ENCODE results near the gene PHF14. TPM values are rescaled to one million over a fixed set of nuclear protein-coding genes. Genes with fewer than 3 reads are reported as not detected.

The PHF14 gene
- total RNA-seq, 1 experiment from 2014 or later = 40.2 TPM

- intact Hi-C loops (cut with micrococcal nuclease; ENCODE audit: unreplicated experiment) = no loop called here
- Mint-ChIP-seq H3K4me1 (ENCODE audit: low read depth, unreplicated experiment) (no peaks in the 10 kb centered on the region), H3K36me3 (ENCODE audit: insufficient read depth, unreplicated experiment) (no peaks in the 10 kb centered on the region), H3K27ac (ENCODE audit: unreplicated experiment) (no peak overlapping the region), H3K9me3 (ENCODE audit: low read depth, unreplicated experiment) (no peaks in the 10 kb centered on the region), H3K27me3 (ENCODE audit: unreplicated experiment) (no peaks in the 10 kb centered on the region), H3K4me3 (ENCODE audit: low read depth, unreplicated experiment) (no peak overlapping the region)
- TF ChIP-seq, protein P1, sequence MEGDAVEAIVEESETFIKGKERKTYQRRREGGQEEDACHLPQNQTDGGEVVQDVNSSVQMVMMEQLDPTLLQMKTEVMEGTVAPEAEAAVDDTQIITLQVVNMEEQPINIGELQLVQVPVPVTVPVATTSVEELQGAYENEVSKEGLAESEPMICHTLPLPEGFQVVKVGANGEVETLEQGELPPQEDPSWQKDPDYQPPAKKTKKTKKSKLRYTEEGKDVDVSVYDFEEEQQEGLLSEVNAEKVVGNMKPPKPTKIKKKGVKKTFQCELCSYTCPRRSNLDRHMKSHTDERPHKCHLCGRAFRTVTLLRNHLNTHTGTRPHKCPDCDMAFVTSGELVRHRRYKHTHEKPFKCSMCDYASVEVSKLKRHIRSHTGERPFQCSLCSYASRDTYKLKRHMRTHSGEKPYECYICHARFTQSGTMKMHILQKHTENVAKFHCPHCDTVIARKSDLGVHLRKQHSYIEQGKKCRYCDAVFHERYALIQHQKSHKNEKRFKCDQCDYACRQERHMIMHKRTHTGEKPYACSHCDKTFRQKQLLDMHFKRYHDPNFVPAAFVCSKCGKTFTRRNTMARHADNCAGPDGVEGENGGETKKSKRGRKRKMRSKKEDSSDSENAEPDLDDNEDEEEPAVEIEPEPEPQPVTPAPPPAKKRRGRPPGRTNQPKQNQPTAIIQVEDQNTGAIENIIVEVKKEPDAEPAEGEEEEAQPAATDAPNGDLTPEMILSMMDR (IDR thresholded peaks at IDR 0.05; ENCODE audit: unreplicated experiment) = no peak
- DNase-seq = no peak
- CTCF ChIA-PET = no interaction called here
- no TSS peak for BruUV-seq (replicated peaks)
These were observed 217.4 kb downstream of the PHF14 start for GRCh38 chr7:11191081-11191480.

DNA sequence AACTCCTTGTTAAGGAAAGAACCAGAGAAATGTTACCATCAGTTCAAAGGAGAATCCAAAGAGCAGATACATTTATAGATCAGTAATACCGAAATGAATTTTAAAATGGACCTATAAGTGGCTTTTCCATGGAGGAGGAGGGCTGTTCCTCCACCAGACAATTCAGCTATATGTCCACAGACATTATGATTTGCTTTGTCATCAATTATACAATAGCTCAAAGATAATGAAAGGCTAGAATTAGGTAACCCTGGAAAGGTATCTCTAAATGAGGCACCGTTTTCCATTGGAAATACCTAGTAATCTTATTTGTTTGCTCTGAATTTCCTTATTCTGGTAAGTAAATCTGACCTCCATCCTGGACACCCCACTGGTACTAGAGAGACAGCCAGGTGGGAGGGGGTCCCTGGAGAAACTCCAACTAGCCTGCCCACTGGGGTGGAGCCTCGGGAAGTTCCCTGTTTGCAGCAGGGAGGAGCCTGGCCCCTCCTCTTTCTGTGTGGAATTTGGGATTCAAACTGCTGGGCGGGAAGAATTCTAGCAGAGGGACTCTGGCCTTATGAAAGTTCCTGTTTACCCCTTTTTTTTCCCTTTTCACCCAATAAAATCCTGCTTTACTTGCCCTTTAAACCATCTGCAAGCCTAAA, 218.0 kb downstream of the PHF14 start:
- H3K4me1 Mint-ChIP-seq (ENCODE audit: low read depth, unreplicated experiment) = no peaks in the 10 kb centered on the region
- CTCF ChIA-PET = no interaction called here
- no peak overlapping the region for H3K27ac Mint-ChIP-seq (ENCODE audit: unreplicated experiment)

GRCh38 chr7:11192506-11192905, 218.8 kb downstream of the PHF14 start:
- H3K4me1 Mint-ChIP-seq (ENCODE audit: low read depth, unreplicated experiment) = no peaks in the 10 kb centered on the region
- no peak overlapping the region for H3K4me3 Mint-ChIP-seq (ENCODE audit: low read depth, unreplicated experiment)
- TF ChIP-seq, protein P1 (IDR thresholded peaks at IDR 0.05; ENCODE audit: unreplicated experiment) = no peak
- H3K9me3 Mint-ChIP-seq (ENCODE audit: low read depth, unreplicated experiment) = no peaks in the 10 kb centered on the region
- H3K36me3 Mint-ChIP-seq (ENCODE audit: insufficient read depth, unreplicated experiment) = no peaks in the 10 kb centered on the region
- BruUV-seq (replicated peaks) = no TSS peak
- DNase-seq = no peak
- no peak overlapping the region for H3K27ac Mint-ChIP-seq (ENCODE audit: unreplicated experiment)
- intact Hi-C loops (cut with micrococcal nuclease; ENCODE audit: unreplicated experiment) = no loop called here
- H3K27me3 Mint-ChIP-seq (ENCODE audit: unreplicated experiment) = no peaks in the 10 kb centered on the region
- CTCF ChIA-PET = no interaction called here

More for the DNA sequence above, 218.0 kb downstream of the PHF14 start:
- no peak for DNase-seq
- TF ChIP-seq, protein P1 (IDR thresholded peaks at IDR 0.05; ENCODE audit: unreplicated experiment) = no peak
- H3K27me3 Mint-ChIP-seq (ENCODE audit: unreplicated experiment) = no peaks in the 10 kb centered on the region
- intact Hi-C loops (cut with micrococcal nuclease; ENCODE audit: unreplicated experiment) = no loop called here
- H3K9me3 Mint-ChIP-seq (ENCODE audit: low read depth, unreplicated experiment) = no peaks in the 10 kb centered on the region
- H3K36me3 Mint-ChIP-seq (ENCODE audit: insufficient read depth, unreplicated experiment) = no peaks in the 10 kb centered on the region
- BruUV-seq (replicated peaks) = no TSS peak
- no peak overlapping the region for H3K4me3 Mint-ChIP-seq (ENCODE audit: low read depth, unreplicated experiment)

DNA sequence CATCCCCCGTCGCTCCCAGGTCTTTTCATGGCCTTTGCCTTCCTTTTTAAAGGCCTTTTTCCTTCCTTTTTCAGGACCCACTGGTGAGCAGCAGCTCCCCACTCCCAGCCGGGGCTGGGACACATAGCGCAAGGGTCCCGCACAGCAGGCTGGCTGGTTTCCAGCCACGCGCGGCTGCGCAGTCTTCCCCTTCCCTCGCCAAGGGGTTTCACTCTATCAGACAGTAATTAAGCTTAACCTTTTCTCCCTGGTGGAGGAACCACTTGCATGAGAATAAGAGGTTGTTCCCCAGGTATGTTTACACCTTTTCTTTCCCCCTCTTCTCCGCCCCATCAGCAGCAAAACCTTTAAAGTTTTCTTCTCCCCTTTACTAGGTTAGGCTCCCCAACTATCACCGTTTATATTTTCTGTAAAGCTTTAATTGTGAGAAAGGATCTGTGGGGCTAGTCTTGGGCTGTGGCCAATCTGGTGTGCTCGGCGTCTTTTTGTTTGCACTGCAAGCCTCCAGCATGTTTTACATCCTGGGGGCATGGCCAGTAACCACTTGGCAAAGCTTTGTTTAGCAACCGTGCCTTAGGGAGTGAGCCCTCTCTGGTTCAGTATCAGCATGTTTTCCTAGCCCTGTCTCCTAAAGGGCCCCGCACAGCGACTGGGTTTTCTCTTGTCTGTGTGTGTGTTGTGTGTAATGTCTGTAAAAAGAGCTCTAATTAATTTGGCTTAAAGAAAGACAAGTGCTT, 219.6 kb downstream of the PHF14 start:
- TF ChIP-seq, protein P1 (IDR thresholded peaks at IDR 0.05; ENCODE audit: unreplicated experiment) = no peak
- BruUV-seq (replicated peaks) = no TSS peak
- no peaks in the 10 kb centered on the region for H3K4me1 Mint-ChIP-seq (ENCODE audit: low read depth, unreplicated experiment)
- no peaks in the 10 kb centered on the region for H3K27me3 Mint-ChIP-seq (ENCODE audit: unreplicated experiment)
- H3K27ac Mint-ChIP-seq (ENCODE audit: unreplicated experiment) = no peak overlapping the region
- H3K4me3 Mint-ChIP-seq (ENCODE audit: low read depth, unreplicated experiment) = no peak overlapping the region
- no peaks in the 10 kb centered on the region for H3K9me3 Mint-ChIP-seq (ENCODE audit: low read depth, unreplicated experiment)
- intact Hi-C loops (cut with micrococcal nuclease; ENCODE audit: unreplicated experiment) = no loop called here
- no peak for DNase-seq
- CTCF ChIA-PET = interaction anchor here (1.0 kb wide), 1 partner anchor 12 kb away, joined by 3 read pairs; no protein-coding TSS in a partner anchor
- H3K36me3 Mint-ChIP-seq (ENCODE audit: insufficient read depth, unreplicated experiment) = no peaks in the 10 kb centered on the region

Measured in Calu3 (cell line).